Choroid plexus epithelial cell (primary cell): ENCODE results near the gene TAF4B.

Experiments
- DNase-seq: peaks from one replicate; pipeline ENCODE4 v3.0.0-alpha.2; 2010; ENCODE audit warnings: low read depth
- H3K4me3 ChIP-seq: 2 replicates; pipeline ENCODE4 v1.5.1; 2011; ENCODE audit warnings: low read depth, mild to moderate bottlenecking, control low read depth, low read length, moderate library complexity
- TF ChIP-seq, protein P1 (sequence below): conservative IDR thresholded peaks from 2 replicates; pipeline ENCODE4 v1.5.1; 2011; ENCODE audit warnings: low read depth, mild to moderate bottlenecking, control low read depth, inconsistent platforms, low read length, moderate library complexity

TAF4B gene, protein sequence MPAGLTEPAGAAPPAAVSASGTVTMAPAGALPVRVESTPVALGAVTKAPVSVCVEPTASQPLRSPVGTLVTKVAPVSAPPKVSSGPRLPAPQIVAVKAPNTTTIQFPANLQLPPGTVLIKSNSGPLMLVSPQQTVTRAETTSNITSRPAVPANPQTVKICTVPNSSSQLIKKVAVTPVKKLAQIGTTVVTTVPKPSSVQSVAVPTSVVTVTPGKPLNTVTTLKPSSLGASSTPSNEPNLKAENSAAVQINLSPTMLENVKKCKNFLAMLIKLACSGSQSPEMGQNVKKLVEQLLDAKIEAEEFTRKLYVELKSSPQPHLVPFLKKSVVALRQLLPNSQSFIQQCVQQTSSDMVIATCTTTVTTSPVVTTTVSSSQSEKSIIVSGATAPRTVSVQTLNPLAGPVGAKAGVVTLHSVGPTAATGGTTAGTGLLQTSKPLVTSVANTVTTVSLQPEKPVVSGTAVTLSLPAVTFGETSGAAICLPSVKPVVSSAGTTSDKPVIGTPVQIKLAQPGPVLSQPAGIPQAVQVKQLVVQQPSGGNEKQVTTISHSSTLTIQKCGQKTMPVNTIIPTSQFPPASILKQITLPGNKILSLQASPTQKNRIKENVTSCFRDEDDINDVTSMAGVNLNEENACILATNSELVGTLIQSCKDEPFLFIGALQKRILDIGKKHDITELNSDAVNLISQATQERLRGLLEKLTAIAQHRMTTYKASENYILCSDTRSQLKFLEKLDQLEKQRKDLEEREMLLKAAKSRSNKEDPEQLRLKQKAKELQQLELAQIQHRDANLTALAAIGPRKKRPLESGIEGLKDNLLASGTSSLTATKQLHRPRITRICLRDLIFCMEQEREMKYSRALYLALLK

DNA sequence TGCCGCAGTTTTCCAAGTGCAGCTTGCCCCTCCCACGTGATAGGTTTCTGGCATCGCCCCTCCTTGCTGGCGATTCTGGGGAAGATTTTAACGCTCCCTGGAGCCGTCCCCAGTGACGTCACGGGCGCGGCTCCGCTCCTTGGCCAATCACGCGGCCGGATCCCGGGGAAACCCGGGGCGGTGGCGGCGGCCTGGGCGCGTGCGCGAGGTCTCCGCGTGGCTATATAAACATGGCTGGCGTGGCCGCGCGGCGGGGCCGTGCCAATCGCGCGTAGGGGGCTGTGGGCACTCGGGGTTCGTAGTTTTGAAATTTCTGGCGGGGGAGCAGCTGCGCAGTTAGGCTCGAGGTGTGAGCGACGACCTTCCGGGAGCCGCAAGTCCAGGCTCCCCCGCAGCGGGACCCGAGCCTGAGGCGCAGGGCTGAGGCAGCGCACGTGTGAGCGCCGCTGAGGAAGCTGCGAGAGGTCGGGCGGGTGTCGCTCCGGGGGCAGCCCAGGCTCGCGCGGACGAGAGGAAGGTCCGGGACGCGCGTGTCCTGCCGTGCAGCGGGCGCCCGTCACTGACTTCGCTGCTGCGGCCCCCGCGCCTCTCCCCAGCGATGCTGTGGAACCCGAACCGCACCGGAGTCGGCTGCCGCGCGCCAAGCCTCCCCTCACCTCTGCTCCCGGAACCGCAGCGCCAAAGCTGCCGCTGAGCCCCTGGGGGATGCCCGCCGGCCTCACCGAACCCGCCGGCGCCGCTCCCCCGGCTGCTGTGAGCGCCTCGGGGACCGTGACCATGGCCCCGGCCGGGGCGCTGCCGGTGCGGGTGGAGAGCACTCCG lies at the start of gene TAF4B:
Gene TAF4B (plus strand): TSS at position 217 of the 822 bp plus-strand sequence. CDS start 489 bp downstream, at position 706.
- peak within 1 kb of the TSS; percentile 89 for H3K4me3 ChIP-seq
- TF ChIP-seq, protein P1, sequence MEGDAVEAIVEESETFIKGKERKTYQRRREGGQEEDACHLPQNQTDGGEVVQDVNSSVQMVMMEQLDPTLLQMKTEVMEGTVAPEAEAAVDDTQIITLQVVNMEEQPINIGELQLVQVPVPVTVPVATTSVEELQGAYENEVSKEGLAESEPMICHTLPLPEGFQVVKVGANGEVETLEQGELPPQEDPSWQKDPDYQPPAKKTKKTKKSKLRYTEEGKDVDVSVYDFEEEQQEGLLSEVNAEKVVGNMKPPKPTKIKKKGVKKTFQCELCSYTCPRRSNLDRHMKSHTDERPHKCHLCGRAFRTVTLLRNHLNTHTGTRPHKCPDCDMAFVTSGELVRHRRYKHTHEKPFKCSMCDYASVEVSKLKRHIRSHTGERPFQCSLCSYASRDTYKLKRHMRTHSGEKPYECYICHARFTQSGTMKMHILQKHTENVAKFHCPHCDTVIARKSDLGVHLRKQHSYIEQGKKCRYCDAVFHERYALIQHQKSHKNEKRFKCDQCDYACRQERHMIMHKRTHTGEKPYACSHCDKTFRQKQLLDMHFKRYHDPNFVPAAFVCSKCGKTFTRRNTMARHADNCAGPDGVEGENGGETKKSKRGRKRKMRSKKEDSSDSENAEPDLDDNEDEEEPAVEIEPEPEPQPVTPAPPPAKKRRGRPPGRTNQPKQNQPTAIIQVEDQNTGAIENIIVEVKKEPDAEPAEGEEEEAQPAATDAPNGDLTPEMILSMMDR = no peak
- DNase-seq = peak; percentile 92

DNA sequence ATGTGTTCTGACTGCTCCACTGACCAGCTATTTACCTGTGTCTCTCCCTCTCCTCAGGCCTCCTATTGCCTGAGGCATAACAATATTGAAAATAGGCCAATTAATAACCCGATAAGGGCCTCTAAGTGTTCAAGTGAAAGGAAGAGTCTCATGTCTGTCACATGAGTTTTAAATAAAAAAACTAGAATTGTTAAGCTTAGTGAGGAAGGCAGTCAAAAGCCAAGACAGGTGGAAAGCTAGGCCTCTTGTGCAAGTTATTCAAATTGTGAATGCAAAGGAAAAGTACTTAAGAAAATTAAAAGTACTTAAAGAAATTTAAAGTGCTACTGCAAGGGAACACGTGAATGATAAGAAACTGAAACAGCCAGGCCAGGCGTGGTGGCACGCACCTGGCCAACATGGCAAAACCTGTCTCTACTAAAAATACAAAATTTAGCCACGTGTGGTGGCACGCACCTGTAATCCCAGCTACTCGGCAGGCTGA lies 44.9 kb upstream of the TAF4B start:
- DNase-seq = no peak
- H3K4me3 ChIP-seq = no peak overlapping the region
- TF ChIP-seq, protein P1 = no peak

DNA sequence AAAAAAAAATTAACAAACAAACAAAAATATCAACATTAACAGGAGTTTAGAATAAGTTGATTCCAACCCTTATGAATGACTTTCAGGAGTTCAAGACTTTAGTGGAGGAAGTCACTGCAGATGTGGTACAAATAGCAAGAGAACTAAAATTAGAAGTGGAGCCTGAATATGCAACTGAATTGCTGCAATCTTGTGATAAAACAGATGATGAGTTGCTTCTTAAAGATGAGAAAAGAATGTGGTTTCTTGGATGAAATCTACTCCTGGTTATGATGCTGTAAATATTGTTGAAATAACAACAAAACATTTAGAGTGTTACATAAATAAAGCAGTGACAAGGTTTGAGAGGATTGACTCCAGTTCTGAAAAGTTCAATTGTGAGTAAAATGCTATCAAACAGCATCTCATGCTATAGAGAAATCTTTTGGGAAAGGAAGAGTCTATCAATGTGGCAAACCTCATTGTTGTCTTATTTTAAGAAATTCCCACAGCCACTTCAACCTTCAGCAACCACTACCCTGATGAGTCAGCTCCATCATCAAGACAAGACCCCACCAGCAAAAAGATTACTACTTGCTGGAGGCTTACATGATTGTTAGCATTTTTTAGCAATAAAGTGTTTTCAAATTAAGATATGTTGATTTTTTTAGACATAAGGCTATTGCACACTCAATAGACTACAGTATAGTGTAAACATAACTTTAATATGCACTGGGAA lies 42.7 kb upstream of the TAF4B start:
- TF ChIP-seq, protein P1 = no peak
- DNase-seq = no peak
- no peak overlapping the region for H3K4me3 ChIP-seq

DNA sequence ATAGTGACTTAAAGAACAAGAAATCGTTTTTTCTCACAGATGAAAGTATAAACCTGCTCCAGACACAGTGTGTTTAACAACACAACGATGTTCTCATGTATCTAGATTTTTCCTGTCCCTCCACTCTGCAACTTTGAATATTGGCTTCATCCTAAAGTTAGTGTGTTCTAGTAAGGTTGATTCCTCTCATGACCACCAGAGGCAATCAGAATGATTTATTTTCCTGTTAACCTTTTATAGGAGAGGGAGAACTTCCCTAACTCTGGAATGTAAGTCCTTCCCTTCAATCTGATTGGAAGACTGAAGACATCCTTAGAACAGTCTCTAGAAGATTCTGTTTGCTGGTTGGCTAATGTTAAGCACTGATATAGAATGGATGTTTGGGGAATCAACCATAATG lies 41.0 kb upstream of the TAF4B start:
- DNase-seq = peak; percentile 11
- H3K4me3 ChIP-seq = no peak overlapping the region
- TF ChIP-seq, protein P1 = peak; percentile 34

DNA sequence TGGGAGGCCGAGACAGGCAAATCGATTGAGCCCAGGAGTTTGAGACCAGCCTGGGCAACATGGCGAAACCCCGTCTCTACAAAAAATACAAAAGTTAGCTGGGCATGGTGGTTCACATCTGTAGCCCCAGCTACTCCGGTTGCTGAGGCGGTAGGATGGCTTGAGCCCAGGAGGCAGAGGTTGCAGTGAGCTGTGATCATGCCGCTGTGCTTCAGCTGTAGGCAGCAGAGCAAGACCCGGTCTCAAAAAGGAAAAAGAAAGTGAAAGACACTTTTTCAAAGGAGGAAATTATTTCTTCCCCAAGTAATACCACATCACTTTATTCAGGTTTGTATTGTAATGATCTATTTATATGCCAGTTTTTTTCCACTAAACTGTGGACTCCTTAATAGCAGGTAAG lies 35.7 kb upstream of the TAF4B start:
- no peak overlapping the region for H3K4me3 ChIP-seq
- TF ChIP-seq, protein P1 = no peak
- DNase-seq = no peak

DNA sequence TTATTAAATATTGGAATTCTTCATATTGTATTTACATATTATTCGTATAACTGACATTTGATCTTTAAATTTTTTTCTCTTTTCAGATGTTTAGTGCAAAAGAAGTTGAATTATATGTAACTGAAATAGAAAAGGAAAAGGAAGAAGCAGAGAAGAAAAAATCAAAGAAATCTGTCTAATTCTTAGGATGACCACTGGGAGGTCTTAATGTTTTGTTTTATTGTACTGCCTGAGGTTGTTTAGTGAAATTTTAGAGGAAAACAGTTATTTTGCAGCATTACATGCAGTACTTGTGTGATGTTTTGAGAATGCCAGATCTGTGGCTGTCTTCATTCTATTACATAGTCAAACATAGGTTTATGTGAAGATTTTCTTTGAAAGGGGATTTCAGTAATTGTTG lies 34.0 kb upstream of the TAF4B start:
- H3K4me3 ChIP-seq = no peak overlapping the region
- no peak for DNase-seq
- TF ChIP-seq, protein P1 = no peak
